Suprapubic skin (tissue), 3 donors: ENCODE measurements around the gene DNPEP.

Source experiments
- CTCF ChIP-seq, 2 donors: fragments of 200-600 bp in 1 of 2; fragments of 450-650 bp in 1 of 2; sonication (generic) in 1 of 2; IDR thresholded peaks; one replicate each; pipeline ENCODE4 v1.5.1; 2016 to 2019; ENCODE audit warnings: antibody characterized with exemption in 2 of 2, mild to moderate bottlenecking in 1 of 2, moderate library complexity in 1 of 2
- EP300 ChIP-seq: sonication (generic); formaldehyde crosslinking; IDR thresholded peaks from one replicate; pipeline ENCODE4 v1.6.1; 2017; ENCODE audit warnings: antibody characterized with exemption

- TF ChIP-seq CTCF (IDR thresholded peaks at IDR 0.05) (no peak), EP300 (no peak)
Observed at GRCh38 chr2:219396863-219397457, 9.2 kb upstream of the DNPEP start.
